ENCODE measurements around the gene FAM163B.
"Not testable (repeated sequence)": the region's sequence is repeated elsewhere in the genome, so short reads cannot be mapped to it uniquely, and the experiment has no call there.

GRCh38 chr9:133563814-133564213 lies 45.4 kb downstream of the FAM163B start:
- TF ChIP-seq RARB (CRISPR knock-in tag; IDR thresholded peaks at IDR 0.05); ARNTL (CRISPR knock-in tag; IDR thresholded peaks at IDR 0.05; ENCODE audit: borderline replicate concordance, low read depth); ZFP30 (CRISPR knock-in tag; IDR thresholded peaks at IDR 0.05): not testable (repeated sequence)
